Stimulated activated effector memory CD8-positive, alpha-beta T cell treated with anti-CD3 and anti-CD28 coated beads, Interleukin-12 subunit alpha, Interleukin-12 subunit beta, amount 100 ng/mL, for 72 hours (primary cell): ENCODE measurements around the gene SF3B3.
"Not testable (repeated sequence)": the region's sequence is repeated elsewhere in the genome, so short reads cannot be mapped to it uniquely, and the experiment has no call there.

ENCODE experiments used
- ATAC-seq: fragments of 150-1000 bp; cut with Tn5 transposase; 2 replicates; pipeline ENCODE4 v1.10.0; 2021
- DNase-seq, 2 donors: peaks; one replicate each; pipeline ENCODE4 v3.0.0; 2021 to 2022; ENCODE audit warnings: low spot score in 2 of 2
- H3K27ac Mint-ChIP-seq: one replicate; pipeline ENCODE4 v1.8.0; 2022; ENCODE audit warnings: mild to moderate bottlenecking, mixed read lengths
- H3K36me3 Mint-ChIP-seq: one replicate; pipeline ENCODE4 v1.8.0; 2022; ENCODE audit warnings: mild to moderate bottlenecking, mixed read lengths
- H3K4me1 Mint-ChIP-seq: one replicate; pipeline ENCODE4 v1.8.0; 2022; ENCODE audit warnings: mixed read lengths
- H3K4me3 Mint-ChIP-seq: one replicate; pipeline ENCODE4 v1.8.0; 2022; ENCODE audit warnings: mild to moderate bottlenecking, mixed read lengths
- H3K9me3 Mint-ChIP-seq: one replicate; pipeline ENCODE4 v1.8.0; 2022; ENCODE audit warnings: mixed read lengths

SF3B3 gene

DNA sequence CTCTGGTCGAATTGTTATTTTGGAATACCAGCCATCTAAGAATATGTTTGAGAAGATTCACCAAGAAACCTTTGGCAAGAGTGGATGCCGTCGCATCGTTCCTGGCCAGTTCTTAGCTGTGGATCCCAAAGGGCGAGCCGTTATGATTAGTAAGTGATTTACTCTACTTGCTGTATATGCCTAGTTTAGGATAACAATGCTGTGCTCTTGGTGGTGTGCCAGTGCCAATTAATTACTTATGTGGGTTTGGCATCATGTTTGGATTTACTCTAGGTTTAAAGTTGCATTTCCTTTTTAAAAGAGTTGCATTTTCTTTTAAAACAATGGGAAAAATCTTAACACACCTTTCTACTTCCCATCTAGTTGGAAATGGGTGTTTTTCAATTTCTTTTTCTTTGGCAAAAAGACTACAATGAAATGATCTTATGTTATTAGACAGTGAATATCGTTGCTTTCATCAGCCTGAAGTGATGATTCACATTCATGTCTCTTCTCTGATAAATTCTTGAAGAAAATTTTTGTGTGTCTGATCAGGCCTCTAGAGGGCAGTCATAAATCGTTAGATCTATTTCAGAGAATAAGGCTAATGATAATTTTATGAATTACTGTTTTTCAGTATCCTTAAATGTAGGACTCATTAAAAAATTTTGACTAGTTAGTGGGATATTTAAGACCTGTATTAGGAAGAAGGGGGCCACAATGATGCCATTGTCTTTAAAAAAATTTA, 5.6 kb downstream of the SF3B3 start:
- H3K4me1 Mint-ChIP-seq, result peaks cover 41% of the 10 kb centered on the region
- no peak for DNase-seq

DNA sequence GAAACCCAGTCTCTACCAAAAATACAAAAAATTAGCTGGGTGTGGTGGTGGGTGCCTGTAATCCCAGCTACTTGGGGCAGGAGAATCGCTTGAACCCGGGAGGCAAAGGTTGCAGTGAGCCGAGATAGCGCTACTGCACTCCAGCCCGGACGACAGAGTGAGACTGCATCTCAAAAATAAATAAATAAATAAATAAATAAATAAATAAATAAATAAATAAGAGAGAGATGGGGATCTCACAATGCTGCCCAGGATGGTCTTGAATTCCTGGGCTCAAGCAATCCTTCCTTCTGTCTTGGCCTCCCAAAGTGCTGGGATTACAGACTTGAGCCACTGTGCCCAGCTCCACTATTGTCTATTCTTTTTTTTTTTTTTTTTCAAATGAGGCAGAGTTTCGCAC, 6.3 kb downstream of the SF3B3 start:
- not testable (repeated sequence) for H3K4me3 Mint-ChIP-seq, ATAC-seq, DNase-seq, H3K9me3 Mint-ChIP-seq, H3K27ac Mint-ChIP-seq
- Mint-ChIP-seq H3K36me3 (peaks cover 100% of the 10 kb centered on the region), H3K4me1 (peaks cover 44% of the 10 kb centered on the region)

More for the DNA sequence above, 5.6 kb downstream of the SF3B3 start:
- ATAC-seq, result peak; percentile 46
- peak overlapping the region; percentile 95 for H3K4me3 Mint-ChIP-seq
- H3K9me3 Mint-ChIP-seq, result no peaks in the 10 kb centered on the region
- H3K27ac Mint-ChIP-seq, result no peak overlapping the region
- peaks cover 100% of the 10 kb centered on the region for H3K36me3 Mint-ChIP-seq

DNA sequence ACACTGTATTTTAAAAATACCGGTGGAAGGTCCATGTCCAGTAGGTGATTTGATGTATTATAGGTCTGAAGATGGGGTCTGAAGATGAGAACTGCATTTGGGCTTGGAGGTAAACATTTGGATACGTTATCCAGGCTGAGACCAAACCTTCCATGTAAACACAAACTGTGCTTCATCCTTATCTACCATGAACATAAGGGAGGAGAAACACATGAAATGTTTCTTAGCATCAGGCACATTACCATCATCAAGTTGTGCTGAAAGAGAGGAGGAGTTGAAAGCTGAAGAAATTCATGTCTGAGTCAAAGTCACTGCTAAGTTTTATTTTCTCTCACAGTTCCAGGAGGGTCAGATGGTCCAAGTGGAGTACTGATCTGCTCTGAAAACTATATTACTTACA, 11.4 kb downstream of the SF3B3 start:
- Mint-ChIP-seq H3K4me1 (peaks cover 22% of the 10 kb centered on the region), H3K4me3 (no peak overlapping the region), H3K9me3 (no peaks in the 10 kb centered on the region), H3K36me3 (peaks cover 100% of the 10 kb centered on the region), H3K27ac (peak overlapping the region; percentile 4)
- no peak for ATAC-seq
- DNase-seq, result no peak

DNA sequence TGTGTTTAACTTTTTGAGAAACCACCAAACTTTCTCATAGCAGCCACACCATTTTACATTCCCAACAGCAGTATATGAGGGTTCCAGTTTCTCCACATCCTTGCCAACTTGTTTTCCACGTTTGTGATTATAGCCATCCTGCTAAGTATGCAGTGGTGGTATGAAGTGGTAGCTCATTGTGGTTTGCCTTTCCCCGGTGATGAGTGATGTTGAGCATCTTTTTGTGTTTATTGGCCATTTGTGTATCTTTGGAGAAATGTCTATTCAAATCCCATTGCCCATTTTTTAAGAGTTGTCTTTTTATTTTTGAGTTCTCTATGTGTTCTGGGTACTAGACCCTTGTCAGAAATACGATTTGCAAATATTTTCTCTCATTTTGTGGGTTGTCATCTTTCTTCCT, 17.4 kb downstream of the SF3B3 start:
- no peak overlapping the region for H3K4me3 Mint-ChIP-seq
- ATAC-seq (no peak), DNase-seq (no peak)
- no peak overlapping the region for H3K27ac Mint-ChIP-seq
- peaks cover 100% of the 10 kb centered on the region for H3K36me3 Mint-ChIP-seq
- no peaks in the 10 kb centered on the region for H3K4me1 Mint-ChIP-seq
- no peaks in the 10 kb centered on the region for H3K9me3 Mint-ChIP-seq

DNA sequence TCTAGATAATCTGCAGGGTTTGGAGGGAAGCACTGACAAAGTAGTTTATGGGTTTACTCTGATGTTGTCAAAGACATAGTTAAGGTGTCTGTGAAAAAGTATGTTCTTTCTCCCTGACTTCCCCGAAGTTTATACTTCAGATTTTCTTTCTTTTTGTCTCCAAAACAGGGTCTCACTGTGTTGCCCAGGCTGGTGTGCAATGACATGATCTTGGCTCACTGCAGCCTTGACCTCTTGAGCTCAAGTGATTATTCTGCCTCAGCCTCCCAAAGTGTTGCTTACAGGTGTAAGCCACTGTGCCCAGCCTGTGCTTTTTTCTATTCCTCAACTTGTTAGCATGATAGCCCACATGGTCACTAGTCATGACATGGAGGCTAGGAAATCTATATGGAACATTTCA, 20.9 kb downstream of the SF3B3 start:
- peaks cover 100% of the 10 kb centered on the region for H3K36me3 Mint-ChIP-seq
- peaks cover 13% of the 10 kb centered on the region for H3K4me1 Mint-ChIP-seq
- no peaks in the 10 kb centered on the region for H3K9me3 Mint-ChIP-seq
- H3K4me3 Mint-ChIP-seq, result no peak overlapping the region
- ATAC-seq (no peak), DNase-seq (no peak)
- H3K27ac Mint-ChIP-seq, result no peak overlapping the region

DNA sequence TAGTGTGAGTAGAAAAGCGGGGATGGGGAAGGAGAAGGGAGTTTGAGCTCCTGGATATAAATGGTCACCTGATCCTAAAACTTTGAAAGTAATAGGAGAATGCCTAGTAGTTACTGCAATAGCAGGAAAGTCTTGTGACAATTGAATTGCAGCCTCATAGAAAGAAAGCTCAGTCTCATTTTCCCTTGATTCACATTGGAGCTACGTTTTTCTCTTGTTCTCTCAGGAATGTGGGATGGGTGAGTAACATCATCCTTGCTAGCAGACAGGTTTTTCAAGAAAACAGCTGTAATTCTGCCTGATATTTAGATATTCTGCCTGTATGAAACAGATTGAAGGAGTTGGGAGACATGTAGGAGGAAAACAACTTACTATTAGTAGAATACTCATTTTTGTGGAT, 25.3 kb downstream of the SF3B3 start:
- ATAC-seq (no peak), DNase-seq (no peak)
- Mint-ChIP-seq H3K36me3 (peaks cover 100% of the 10 kb centered on the region), H3K4me3 (no peak overlapping the region), H3K9me3 (no peaks in the 10 kb centered on the region), H3K27ac (no peak overlapping the region), H3K4me1 (peaks cover 24% of the 10 kb centered on the region)

DNA sequence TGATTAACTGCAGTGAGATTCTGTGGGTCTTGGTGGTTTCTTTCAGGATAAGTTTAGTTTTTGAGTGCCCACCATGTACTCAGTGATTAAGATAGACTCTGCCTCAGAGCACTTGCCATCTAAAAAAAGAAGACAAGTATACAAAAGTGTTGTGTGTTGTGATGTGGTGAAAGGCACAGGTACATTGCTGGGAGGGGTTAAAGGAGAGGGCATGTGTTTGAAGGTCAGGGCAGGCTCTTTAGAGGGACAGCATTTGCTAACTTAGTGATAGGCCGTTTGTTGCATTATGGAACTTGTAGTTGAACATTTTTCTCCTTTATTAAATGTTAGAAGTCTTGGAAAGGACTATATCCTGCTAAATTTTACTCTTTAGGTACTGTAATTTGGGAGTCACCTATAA, 26.5 kb downstream of the SF3B3 start:
- ATAC-seq (no peak), DNase-seq (no peak)
- Mint-ChIP-seq H3K27ac (peak overlapping the region; percentile 59), H3K4me1 (peaks cover 24% of the 10 kb centered on the region), H3K36me3 (peaks cover 100% of the 10 kb centered on the region), H3K9me3 (no peaks in the 10 kb centered on the region), H3K4me3 (no peak overlapping the region)

DNA sequence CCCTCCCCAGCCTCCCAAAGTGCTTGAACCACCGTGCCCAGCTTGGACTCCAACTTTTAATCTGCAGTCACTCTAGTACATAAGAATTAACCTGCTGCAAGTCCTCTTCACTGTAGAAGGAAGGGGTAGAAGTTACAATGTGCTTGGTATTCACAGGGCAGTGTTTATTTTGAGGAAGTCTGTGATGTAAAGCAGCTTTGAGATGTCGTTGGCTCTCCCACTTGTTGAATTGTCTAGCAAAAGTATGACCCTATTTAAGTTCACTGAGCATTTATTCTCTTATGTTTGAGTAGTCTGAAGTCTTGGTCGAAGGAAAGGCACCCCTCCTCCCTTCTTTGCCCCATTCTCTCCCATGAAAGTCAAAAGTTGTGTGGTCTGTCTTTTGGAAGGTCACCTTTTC, 28.2 kb downstream of the SF3B3 start:
- peaks cover 100% of the 10 kb centered on the region for H3K36me3 Mint-ChIP-seq
- peaks cover 24% of the 10 kb centered on the region for H3K4me1 Mint-ChIP-seq
- no peak overlapping the region for H3K4me3 Mint-ChIP-seq
- DNase-seq, result no peak
- no peaks in the 10 kb centered on the region for H3K9me3 Mint-ChIP-seq
- no peak overlapping the region for H3K27ac Mint-ChIP-seq
- no peak for ATAC-seq

DNA sequence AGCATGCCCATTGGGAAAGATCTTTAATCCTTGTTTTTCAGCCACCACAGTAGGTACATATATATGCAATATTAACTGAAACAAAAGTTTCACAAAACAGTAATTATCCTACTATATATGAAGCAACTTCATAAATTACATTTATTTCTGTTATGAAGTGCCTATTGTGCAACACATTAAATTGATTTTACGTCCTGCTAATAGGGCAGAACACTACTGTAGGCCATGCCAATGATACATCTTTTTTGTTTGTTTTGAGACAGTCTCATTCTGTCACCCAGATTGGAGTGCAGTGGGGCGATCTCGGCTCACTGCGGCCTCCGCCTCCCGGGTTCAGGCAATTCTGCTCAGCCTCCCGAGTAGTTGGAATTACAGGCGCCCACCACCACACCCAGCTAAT, 29.1 kb downstream of the SF3B3 start:
- H3K4me1 Mint-ChIP-seq, result peaks cover 22% of the 10 kb centered on the region
- H3K27ac Mint-ChIP-seq, result no peak overlapping the region
- ATAC-seq, result no peak
- DNase-seq, result no peak
- H3K36me3 Mint-ChIP-seq, result peaks cover 100% of the 10 kb centered on the region
- no peaks in the 10 kb centered on the region for H3K9me3 Mint-ChIP-seq
- H3K4me3 Mint-ChIP-seq, result no peak overlapping the region

DNA sequence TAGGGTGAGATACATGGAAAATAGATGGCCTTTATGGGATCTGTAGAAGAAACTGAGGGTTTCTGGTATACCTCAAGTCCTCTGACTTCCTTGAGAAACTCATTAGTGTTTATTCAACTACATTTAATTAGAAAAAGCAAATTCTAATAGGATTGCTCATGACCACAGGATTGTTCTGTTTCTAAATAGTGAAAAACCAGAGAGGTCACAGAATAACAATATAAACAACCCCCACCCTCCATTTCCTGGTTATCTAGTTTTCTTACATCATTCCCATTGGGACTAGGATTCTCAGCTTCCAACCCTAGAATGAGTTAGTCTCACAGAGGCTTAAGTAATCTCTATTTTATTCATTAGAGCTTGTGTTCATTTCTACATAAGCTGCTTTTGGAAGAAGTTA, 30.0 kb downstream of the SF3B3 start:
- ATAC-seq, result no peak
- no peak overlapping the region for H3K4me3 Mint-ChIP-seq
- no peak for DNase-seq
- H3K4me1 Mint-ChIP-seq, result peaks cover 12% of the 10 kb centered on the region
- H3K9me3 Mint-ChIP-seq, result no peaks in the 10 kb centered on the region
- H3K27ac Mint-ChIP-seq, result no peak overlapping the region
- H3K36me3 Mint-ChIP-seq, result peaks cover 100% of the 10 kb centered on the region

DNA sequence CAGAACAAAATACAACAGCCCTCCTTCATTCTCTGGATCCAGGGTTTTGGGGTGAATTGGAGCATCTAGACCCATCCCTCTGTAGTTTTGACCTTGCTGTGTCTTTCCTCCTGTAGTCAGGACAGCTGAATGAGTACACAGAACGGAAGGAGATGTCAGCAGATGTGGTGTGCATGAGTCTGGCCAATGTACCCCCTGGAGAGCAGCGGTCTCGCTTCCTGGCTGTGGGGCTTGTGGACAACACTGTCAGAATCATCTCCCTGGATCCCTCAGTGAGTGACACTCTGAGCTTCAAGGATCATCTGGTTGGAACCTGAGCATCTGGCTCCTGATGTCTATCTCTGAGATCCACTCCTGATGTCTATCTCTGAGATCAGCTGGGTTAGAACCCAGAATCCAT, 32.4 kb downstream of the SF3B3 start:
- no peaks in the 10 kb centered on the region for H3K9me3 Mint-ChIP-seq
- no peaks in the 10 kb centered on the region for H3K4me1 Mint-ChIP-seq
- peak overlapping the region; percentile 56 for H3K27ac Mint-ChIP-seq
- H3K36me3 Mint-ChIP-seq, result peaks cover 100% of the 10 kb centered on the region
- no peak overlapping the region for H3K4me3 Mint-ChIP-seq
- DNase-seq (no peak), ATAC-seq (no peak)

DNA sequence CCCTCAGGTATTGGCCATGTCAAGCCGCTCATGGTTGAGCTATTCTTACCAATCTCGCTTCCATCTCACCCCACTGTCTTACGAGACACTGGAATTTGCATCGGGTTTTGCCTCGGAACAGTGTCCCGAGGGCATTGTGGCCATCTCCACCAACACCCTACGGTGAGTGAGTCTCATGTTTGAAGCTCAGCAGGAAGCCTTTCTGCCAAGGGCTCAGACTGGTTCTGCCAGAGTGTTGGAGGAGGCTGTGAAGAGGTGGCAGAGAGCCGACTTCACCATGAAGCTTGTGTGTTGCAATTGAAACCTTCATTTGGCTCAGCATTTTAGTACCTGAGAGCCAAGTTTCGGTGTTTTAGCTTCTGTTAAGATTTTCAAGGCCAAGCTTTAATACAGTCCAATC, 38.0 kb downstream of the SF3B3 start:
- H3K4me3 Mint-ChIP-seq, result no peak overlapping the region
- peaks cover 100% of the 10 kb centered on the region for H3K36me3 Mint-ChIP-seq
- H3K9me3 Mint-ChIP-seq, result no peaks in the 10 kb centered on the region
- peak overlapping the region; percentile 1 for H3K27ac Mint-ChIP-seq
- no peaks in the 10 kb centered on the region for H3K4me1 Mint-ChIP-seq
- DNase-seq (no peak), ATAC-seq (no peak)

DNA sequence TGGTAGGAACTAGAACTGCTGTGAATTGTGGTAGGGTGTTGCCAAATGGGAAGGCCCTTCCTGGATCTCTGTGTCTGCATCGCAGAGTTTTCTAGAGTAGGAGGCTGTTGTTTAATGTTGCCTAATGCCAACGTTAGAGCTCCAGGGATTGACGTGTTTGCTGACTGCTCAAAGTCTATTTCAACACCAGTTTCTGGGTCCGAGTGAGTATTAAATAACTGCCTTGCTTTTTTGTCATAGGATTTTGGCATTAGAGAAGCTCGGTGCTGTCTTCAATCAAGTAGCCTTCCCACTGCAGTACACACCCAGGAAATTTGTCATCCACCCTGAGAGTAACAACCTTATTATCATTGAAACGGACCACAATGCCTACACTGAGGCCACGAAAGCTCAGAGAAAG, 40.0 kb downstream of the SF3B3 start:
- Mint-ChIP-seq H3K27ac (no peak overlapping the region), H3K4me3 (no peak overlapping the region), H3K36me3 (peaks cover 100% of the 10 kb centered on the region), H3K4me1 (no peaks in the 10 kb centered on the region), H3K9me3 (no peaks in the 10 kb centered on the region)
- no peak for ATAC-seq
- DNase-seq, result no peak

DNA sequence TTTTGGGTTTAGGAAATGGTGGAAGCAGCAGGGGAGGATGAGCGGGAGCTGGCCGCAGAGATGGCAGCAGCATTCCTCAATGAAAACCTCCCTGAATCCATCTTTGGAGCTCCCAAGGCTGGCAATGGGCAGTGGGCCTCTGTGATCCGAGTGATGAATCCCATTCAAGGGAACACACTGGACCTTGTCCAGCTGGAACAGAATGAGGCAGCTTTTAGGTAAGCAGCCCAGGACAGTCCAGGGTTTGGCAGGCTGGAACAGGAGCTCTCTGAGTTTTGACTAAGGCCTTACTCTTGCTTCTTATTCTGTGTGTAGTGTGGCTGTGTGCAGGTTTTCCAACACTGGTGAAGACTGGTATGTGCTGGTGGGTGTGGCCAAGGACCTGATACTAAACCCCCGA, 41.4 kb downstream of the SF3B3 start:
- Mint-ChIP-seq H3K4me3 (no peak overlapping the region), H3K4me1 (no peaks in the 10 kb centered on the region), H3K36me3 (peaks cover 100% of the 10 kb centered on the region), H3K27ac (peak overlapping the region; percentile 54), H3K9me3 (no peaks in the 10 kb centered on the region)
- DNase-seq, result no peak
- ATAC-seq, result no peak

DNA sequence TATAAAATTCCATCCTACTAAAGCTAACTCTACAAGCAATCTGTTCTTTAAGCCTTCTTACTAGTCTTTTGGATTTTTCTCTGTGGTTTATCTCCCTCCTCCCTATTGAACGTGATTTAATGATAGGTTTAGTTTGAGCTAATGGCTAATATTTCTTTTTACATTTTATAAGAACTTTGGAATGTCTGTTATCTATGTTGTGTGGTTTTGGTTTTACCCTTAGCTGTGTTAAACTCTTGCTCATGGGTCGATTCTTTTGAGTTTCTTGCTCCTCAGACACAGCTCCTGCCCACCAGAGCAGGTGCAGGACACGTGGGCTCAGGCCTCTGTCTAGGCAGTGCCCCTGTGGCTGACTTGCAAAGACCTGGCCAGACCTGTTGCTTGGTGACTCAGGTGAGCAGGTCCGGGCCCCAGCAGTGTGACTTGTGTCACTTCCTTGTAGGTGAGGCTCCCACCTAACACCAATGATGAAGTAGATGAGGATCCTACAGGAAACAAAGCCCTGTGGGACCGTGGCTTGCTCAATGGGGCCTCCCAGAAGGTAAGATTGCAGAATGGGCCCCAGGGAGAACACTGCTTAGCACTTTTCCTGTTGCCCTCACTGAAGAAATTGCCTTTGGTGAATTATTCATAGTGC, 45.1 kb downstream of the SF3B3 start:
- Mint-ChIP-seq H3K27ac (peak overlapping the region; percentile 76), H3K4me3 (no peak overlapping the region), H3K9me3 (no peaks in the 10 kb centered on the region), H3K4me1 (peaks cover 17% of the 10 kb centered on the region), H3K36me3 (peaks cover 100% of the 10 kb centered on the region)
- no peak for DNase-seq
- no peak for ATAC-seq

DNA sequence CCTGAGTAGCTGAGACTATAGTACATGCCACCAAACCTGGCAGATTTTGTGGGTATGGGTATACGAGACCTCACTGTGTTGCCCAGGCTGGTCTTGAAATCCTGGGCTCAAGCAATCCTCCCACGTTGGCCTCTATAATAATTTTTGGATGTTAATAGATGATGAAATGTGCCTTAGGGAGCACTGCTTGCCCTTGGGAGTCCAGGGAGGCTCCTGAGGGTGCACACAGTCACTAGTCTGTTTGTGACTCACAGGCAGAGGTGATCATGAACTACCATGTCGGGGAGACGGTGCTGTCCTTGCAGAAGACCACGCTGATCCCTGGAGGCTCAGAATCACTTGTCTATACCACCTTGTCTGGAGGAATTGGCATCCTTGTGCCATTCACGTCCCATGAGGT, 46.1 kb downstream of the SF3B3 start:
- ATAC-seq, result no peak
- no peak overlapping the region for H3K4me3 Mint-ChIP-seq
- H3K27ac Mint-ChIP-seq, result no peak overlapping the region
- no peaks in the 10 kb centered on the region for H3K9me3 Mint-ChIP-seq
- DNase-seq, result no peak
- peaks cover 17% of the 10 kb centered on the region for H3K4me1 Mint-ChIP-seq
- peaks cover 100% of the 10 kb centered on the region for H3K36me3 Mint-ChIP-seq
